HS-5 (cell line): ENCODE results near the gene MUC20.
"Not testable (repeated sequence)": the region's sequence is repeated elsewhere in the genome, so short reads cannot be mapped to it uniquely, and the experiment has no call there.

ENCODE experiments used
- DNase-seq: peaks from one replicate; pipeline ENCODE4 v3.0.0-alpha.2; 2012; ENCODE audit warnings: low read depth

The MUC20 gene

GRCh38 chr3:195692781-195693427 is 27.9 kb upstream of the MUC20 start:
- no peak for DNase-seq

- DNase-seq = no peak
These were observed 27.2 kb upstream of the MUC20 start for GRCh38 chr3:195693428-195694216.

GRCh38 chr3:195694217-195695076 is 26.3 kb upstream of the MUC20 start:
- not testable (repeated sequence) for DNase-seq

GRCh38 chr3:195696632-195697278 is 24.0 kb upstream of the MUC20 start:
- no peak for DNase-seq

GRCh38 chr3:195697582-195698324 is 23.0 kb upstream of the MUC20 start:
- peak; percentile 89 for DNase-seq

GRCh38 chr3:195698325-195698646 is 22.5 kb upstream of the MUC20 start:
- DNase-seq = no peak

GRCh38 chr3:195698647-195699387 is 22.0 kb upstream of the MUC20 start:
- no peak for DNase-seq

- no peak for DNase-seq
These were observed 21.4 kb upstream of the MUC20 start for GRCh38 chr3:195699388-195699771.

- no peak for DNase-seq
These were observed 20.9 kb upstream of the MUC20 start for GRCh38 chr3:195699860-195700259.

GRCh38 chr3:195700319-195700718 is 20.5 kb upstream of the MUC20 start:
- no peak for DNase-seq

GRCh38 chr3:195701042-195701915 is 19.5 kb upstream of the MUC20 start:
- no peak for DNase-seq

GRCh38 chr3:195703776-195704175 is 17.0 kb upstream of the MUC20 start:
- DNase-seq = no peak

- DNase-seq = no peak
These were observed 16.3 kb upstream of the MUC20 start for GRCh38 chr3:195704433-195704999.

- no peak for DNase-seq
These were observed 15.4 kb upstream of the MUC20 start for GRCh38 chr3:195705081-195705991.

GRCh38 chr3:195708061-195708460 is 12.7 kb upstream of the MUC20 start:
- no peak for DNase-seq

- no peak for DNase-seq
These were observed 11.9 kb upstream of the MUC20 start for GRCh38 chr3:195708626-195709481.

- DNase-seq = no peak
These were observed 11.1 kb upstream of the MUC20 start for GRCh38 chr3:195709676-195710085.
